Endothelial cell (in vitro differentiated cells): ENCODE measurements around the gene PROB1. TPM values are rescaled to one million over a fixed set of nuclear protein-coding genes. Genes with fewer than 3 reads are reported as not detected.
A peak's percentile ranks its signal among the peaks of the same experiment; 100 is the strongest.
"Not testable (repeated sequence)": the region's sequence is repeated elsewhere in the genome, so short reads cannot be mapped to it uniquely, and the experiment has no call there.

Source experiments
- DNase-seq: peaks from one replicate; pipeline ENCODE4 v3.0.0; 2021; ENCODE audit warnings: low spot score
- H3K27ac Mint-ChIP-seq: one replicate; pipeline ENCODE4 v1.8.0; 2021; ENCODE audit warnings: mixed read lengths, inconsistent platforms; ENCODE audit not compliant: unreplicated experiment
- H3K27me3 Mint-ChIP-seq: one replicate; pipeline ENCODE4 v1.8.0; 2021; ENCODE audit warnings: mild to moderate bottlenecking, moderate library complexity, mixed read lengths, inconsistent platforms; ENCODE audit not compliant: unreplicated experiment
- H3K36me3 Mint-ChIP-seq: one replicate; pipeline ENCODE4 v1.8.0; 2021; ENCODE audit warnings: mild to moderate bottlenecking, low read depth, mixed read lengths, inconsistent platforms; ENCODE audit not compliant: unreplicated experiment
- H3K4me1 Mint-ChIP-seq: one replicate; pipeline ENCODE4 v1.8.0; 2021; ENCODE audit warnings: mild to moderate bottlenecking, mixed read lengths, inconsistent platforms; ENCODE audit not compliant: unreplicated experiment
- H3K4me3 Mint-ChIP-seq: one replicate; pipeline ENCODE4 v1.8.0; 2021; ENCODE audit warnings: mild to moderate bottlenecking, mixed read lengths, inconsistent platforms; ENCODE audit not compliant: unreplicated experiment
- H3K9me3 Mint-ChIP-seq: one replicate; pipeline ENCODE4 v1.8.0; 2021; ENCODE audit warnings: mixed read lengths, inconsistent platforms; ENCODE audit not compliant: unreplicated experiment
- total RNA-seq: library from RNA; stranded (reverse); fragmentation: NEBNext Ultra II Directional; extraction: Animal tissue kit (Norgen Biotek cat#: 25700); gene quantifications from one replicate; pipeline ENCODE4 v1.2.1, GENCODE V29; 2021; ENCODE audit not compliant: unreplicated experiment
- TF ChIP-seq, protein P1 (sequence below): fragments of 200-600 bp; sonication (generic); IDR thresholded peaks from one replicate; pipeline ENCODE4 v1.5.0; 2021; ENCODE audit warnings: antibody characterized with exemption; ENCODE audit not compliant: unreplicated experiment

Gene PROB1
- total RNA-seq, 1 donor from 2014 or later, result 7.3 TPM

DNA sequence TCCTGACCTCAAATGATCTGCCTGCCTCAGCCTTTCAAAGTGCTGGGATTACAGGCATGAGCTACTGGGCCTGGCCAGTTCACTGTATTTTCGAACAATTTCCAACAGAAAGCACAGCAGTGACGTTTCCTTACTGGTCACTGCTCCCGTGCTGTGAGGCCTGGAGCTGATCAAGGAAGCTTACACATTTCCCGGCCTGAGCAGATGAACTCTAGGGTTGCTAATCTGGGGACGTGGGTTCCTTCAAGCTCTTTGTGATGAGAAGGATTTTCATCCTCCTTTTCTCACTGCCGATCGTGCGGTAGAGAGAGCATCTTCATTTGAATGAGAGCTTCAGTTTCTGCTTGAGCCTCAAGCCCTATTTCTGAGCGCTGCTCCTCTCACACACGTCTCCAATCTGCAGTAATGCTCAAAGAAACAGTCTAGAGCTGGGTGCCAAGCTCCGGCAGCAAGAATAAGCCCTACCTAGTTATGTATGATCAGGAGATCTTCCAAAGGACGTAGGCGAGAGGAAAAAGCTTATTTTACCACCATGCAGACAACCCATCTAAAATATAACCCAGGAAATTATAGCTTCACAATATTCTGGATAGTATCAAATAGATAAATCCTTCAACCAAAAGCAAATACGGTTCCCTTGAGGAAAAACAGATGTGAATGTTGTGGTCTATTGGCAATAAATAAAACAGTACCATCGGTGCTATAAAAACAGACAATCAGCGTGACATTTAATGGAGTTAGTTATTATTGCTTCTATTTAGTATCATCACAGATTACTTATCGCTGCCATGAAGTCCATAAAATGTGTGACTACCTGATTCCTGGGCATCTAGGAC is 16.3 kb upstream of the PROB1 start:
- no peak for DNase-seq
- H3K36me3 Mint-ChIP-seq, result peaks cover 34% of the 10 kb centered on the region
- H3K4me3 Mint-ChIP-seq, result peak overlapping the region; percentile 68
- H3K27me3 Mint-ChIP-seq, result no peaks in the 10 kb centered on the region
- H3K27ac Mint-ChIP-seq, result no peak overlapping the region
- no peaks in the 10 kb centered on the region for H3K9me3 Mint-ChIP-seq
- TF ChIP-seq, protein P1, sequence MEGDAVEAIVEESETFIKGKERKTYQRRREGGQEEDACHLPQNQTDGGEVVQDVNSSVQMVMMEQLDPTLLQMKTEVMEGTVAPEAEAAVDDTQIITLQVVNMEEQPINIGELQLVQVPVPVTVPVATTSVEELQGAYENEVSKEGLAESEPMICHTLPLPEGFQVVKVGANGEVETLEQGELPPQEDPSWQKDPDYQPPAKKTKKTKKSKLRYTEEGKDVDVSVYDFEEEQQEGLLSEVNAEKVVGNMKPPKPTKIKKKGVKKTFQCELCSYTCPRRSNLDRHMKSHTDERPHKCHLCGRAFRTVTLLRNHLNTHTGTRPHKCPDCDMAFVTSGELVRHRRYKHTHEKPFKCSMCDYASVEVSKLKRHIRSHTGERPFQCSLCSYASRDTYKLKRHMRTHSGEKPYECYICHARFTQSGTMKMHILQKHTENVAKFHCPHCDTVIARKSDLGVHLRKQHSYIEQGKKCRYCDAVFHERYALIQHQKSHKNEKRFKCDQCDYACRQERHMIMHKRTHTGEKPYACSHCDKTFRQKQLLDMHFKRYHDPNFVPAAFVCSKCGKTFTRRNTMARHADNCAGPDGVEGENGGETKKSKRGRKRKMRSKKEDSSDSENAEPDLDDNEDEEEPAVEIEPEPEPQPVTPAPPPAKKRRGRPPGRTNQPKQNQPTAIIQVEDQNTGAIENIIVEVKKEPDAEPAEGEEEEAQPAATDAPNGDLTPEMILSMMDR, result no peak
- H3K4me1 Mint-ChIP-seq, result peaks cover 6% of the 10 kb centered on the region

DNA sequence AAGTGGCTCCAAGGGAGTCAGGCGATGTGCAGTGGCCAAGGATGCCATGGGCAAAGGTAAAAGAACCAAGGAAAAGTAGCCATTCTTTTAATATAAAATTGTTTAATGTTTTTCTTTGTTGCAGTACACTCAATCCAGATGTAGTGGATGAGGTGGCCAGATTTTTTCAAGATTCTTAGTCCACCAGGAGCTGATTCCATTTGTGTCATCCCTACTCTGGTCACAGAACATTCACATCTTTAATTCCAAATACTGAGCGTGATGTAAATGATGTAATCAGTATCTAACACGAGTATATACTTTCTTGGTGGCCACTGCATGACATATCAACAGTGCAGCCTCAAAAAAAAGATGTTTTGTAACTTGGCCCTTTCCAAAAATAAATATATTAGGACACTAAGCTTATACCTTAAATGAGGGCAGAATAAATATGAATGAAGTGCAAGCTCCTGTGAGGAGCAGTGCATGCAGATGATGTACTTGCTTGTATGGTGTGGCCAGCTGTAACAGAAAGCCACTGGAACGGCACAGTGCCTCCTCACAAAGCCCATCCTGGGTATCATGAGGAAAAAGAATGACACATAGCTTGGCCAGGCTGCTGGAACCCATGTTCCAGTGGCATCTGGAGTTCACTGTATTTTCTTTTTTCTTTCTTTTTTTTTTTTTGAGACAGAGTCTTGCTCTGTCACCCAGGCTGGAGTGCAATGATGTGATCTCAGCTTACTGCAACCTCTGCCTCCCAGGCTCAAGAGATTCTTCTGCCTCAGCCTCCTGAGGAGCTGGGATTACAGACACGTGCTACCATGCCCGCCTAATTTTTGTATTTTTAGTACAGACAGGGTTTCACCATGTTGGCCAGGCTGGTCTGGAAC is 15.5 kb upstream of the PROB1 start:
- Mint-ChIP-seq H3K4me3 (no peak overlapping the region), H3K27me3 (no peaks in the 10 kb centered on the region), H3K9me3 (no peaks in the 10 kb centered on the region), H3K4me1 (peaks cover 6% of the 10 kb centered on the region), H3K27ac (no peak overlapping the region), H3K36me3 (peaks cover 34% of the 10 kb centered on the region)
- DNase-seq, result no peak
- TF ChIP-seq, protein P1, result no peak

DNA sequence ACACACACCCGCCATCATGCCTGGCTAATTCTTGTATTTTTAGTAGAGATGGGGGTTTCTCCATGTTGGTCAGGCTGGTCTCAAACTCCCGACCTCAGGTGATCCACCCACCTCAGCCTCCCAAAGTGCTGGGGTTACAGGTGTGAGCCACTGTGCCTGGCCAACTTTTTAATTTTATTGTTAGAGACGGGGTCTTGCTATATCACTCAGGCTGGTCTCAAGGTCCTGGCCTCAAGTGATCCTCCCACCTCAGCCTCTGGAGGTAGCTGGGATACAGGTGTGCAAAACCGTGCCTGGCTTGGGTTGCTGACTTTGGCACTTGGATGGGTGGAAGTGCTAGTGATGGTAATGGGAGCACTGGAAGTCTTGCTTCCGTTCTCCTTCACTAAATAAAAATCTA is 14.2 kb upstream of the PROB1 start:
- H3K9me3 Mint-ChIP-seq, H3K27ac Mint-ChIP-seq, H3K27me3 Mint-ChIP-seq, H3K4me3 Mint-ChIP-seq, DNase-seq: not testable (repeated sequence)
- Mint-ChIP-seq H3K36me3 (peaks cover 26% of the 10 kb centered on the region), H3K4me1 (peaks cover 12% of the 10 kb centered on the region)

DNA sequence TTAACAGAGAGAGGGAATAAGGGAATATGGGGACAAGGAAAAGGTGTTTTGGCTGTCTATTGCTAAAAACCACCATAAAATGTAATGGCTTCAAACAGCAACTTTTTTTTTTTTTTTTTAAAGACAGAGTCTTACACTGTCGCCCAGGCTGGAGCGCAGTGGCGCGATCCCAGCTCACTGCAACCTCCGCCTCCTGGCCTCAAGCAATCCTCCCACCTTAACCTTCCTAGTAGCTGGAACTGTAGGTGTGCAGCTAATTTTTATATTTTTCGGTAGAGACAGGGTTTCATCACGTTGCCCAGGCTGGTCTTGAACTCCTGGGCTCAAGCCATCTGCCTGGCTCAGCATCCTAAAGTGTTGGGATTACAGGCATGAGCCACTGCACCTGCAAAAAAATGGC is 13.3 kb upstream of the PROB1 start:
- TF ChIP-seq, protein P1, result no peak
- H3K27ac Mint-ChIP-seq, result no peak overlapping the region
- no peak for DNase-seq
- H3K4me3 Mint-ChIP-seq, result no peak overlapping the region
- peaks cover 2% of the 10 kb centered on the region for H3K27me3 Mint-ChIP-seq
- peaks cover 17% of the 10 kb centered on the region for H3K4me1 Mint-ChIP-seq
- peaks cover 17% of the 10 kb centered on the region for H3K36me3 Mint-ChIP-seq
- H3K9me3 Mint-ChIP-seq, result no peaks in the 10 kb centered on the region

DNA sequence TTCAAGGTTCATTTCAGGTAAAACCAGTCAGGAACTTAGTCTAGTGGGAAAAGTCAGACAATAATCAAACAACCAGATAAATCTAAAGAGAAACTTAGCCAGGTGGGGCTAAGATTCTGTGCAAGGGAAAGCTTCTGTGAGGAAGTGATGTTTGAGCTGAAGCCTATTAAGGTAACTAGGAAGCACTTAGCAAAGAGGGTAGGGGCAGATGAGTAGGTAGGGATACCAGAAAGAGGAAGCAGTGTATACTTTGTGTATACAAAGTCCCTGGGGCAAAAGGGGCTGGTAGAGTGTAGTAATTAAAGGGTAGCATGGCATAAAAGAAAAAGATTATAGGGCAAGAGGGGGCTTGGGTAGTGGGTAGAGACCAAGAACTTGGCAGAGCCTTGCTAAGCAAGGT is 12.6 kb upstream of the PROB1 start:
- peaks cover 6% of the 10 kb centered on the region for H3K27me3 Mint-ChIP-seq
- DNase-seq, result no peak
- TF ChIP-seq, protein P1, result no peak
- H3K27ac Mint-ChIP-seq, result no peak overlapping the region
- H3K9me3 Mint-ChIP-seq, result no peaks in the 10 kb centered on the region
- H3K4me1 Mint-ChIP-seq, result peaks cover 23% of the 10 kb centered on the region
- H3K36me3 Mint-ChIP-seq, result peaks cover 11% of the 10 kb centered on the region
- H3K4me3 Mint-ChIP-seq, result no peak overlapping the region
